ENCODE data around the gene UBE2D2.
A peak's percentile ranks its signal among the peaks of the same experiment; 100 is the strongest.

Gene UBE2D2

DNA sequence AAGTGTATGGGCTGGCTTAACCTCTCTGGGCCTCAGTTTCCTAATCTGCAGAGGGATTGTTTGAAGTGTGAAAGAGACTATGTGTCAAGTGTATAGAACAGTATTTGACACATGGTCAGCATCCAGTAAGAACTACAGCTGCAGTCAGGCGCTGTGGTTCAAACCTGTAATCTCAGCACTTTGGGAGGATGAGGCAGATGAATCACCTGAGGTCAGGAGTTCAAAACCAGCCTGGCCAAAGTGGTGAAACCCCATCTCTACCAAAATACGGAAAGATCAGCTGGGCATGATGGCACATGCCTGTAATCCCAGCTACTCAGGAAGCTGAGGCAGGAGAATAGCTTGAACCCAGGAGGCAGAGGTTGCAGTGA is 46.7 kb upstream of the UBE2D2 start:
- TF ChIP-seq TCF12 (IDR thresholded peaks at IDR 0.05; ENCODE audit: low read depth) (no peak), TAF1 (IDR thresholded peaks at IDR 0.05; ENCODE audit: low read depth) (no peak), RAD21 (IDR thresholded peaks at IDR 0.05; ENCODE audit: low read depth) (no peak), CEBPB (IDR thresholded peaks at IDR 0.05) (no peak), CREB1 (IDR thresholded peaks at IDR 0.05; ENCODE audit: low read depth) (no peak), EGR1 (IDR thresholded peaks at IDR 0.05) (no peak), FOXM1 (IDR thresholded peaks at IDR 0.05; ENCODE audit: borderline replicate concordance, low read depth) (no peak), TEAD4 (IDR thresholded peaks at IDR 0.05) (no peak), NFIC (IDR thresholded peaks at IDR 0.05) (no peak), YY1 (IDR thresholded peaks at IDR 0.05; ENCODE audit: low read depth) (no peak), EP300 (IDR thresholded peaks at IDR 0.05; ENCODE audit: borderline replicate concordance) (no peak), ZBTB7A (IDR thresholded peaks at IDR 0.05; ENCODE audit: low read depth) (no peak)
- TF ChIP-seq, protein P1, sequence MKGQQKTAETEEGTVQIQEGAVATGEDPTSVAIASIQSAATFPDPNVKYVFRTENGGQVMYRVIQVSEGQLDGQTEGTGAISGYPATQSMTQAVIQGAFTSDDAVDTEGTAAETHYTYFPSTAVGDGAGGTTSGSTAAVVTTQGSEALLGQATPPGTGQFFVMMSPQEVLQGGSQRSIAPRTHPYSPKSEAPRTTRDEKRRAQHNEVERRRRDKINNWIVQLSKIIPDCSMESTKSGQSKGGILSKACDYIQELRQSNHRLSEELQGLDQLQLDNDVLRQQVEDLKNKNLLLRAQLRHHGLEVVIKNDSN (IDR thresholded peaks at IDR 0.05), result no peak
- TF ChIP-seq, protein P2, sequence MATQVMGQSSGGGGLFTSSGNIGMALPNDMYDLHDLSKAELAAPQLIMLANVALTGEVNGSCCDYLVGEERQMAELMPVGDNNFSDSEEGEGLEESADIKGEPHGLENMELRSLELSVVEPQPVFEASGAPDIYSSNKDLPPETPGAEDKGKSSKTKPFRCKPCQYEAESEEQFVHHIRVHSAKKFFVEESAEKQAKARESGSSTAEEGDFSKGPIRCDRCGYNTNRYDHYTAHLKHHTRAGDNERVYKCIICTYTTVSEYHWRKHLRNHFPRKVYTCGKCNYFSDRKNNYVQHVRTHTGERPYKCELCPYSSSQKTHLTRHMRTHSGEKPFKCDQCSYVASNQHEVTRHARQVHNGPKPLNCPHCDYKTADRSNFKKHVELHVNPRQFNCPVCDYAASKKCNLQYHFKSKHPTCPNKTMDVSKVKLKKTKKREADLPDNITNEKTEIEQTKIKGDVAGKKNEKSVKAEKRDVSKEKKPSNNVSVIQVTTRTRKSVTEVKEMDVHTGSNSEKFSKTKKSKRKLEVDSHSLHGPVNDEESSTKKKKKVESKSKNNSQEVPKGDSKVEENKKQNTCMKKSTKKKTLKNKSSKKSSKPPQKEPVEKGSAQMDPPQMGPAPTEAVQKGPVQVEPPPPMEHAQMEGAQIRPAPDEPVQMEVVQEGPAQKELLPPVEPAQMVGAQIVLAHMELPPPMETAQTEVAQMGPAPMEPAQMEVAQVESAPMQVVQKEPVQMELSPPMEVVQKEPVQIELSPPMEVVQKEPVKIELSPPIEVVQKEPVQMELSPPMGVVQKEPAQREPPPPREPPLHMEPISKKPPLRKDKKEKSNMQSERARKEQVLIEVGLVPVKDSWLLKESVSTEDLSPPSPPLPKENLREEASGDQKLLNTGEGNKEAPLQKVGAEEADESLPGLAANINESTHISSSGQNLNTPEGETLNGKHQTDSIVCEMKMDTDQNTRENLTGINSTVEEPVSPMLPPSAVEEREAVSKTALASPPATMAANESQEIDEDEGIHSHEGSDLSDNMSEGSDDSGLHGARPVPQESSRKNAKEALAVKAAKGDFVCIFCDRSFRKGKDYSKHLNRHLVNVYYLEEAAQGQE (IDR thresholded peaks at IDR 0.05; ENCODE audit: low read depth), result no peak
- TF ChIP-seq, protein P3, sequence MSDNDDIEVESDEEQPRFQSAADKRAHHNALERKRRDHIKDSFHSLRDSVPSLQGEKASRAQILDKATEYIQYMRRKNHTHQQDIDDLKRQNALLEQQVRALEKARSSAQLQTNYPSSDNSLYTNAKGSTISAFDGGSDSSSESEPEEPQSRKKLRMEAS (IDR thresholded peaks at IDR 0.05), result no peak

DNA sequence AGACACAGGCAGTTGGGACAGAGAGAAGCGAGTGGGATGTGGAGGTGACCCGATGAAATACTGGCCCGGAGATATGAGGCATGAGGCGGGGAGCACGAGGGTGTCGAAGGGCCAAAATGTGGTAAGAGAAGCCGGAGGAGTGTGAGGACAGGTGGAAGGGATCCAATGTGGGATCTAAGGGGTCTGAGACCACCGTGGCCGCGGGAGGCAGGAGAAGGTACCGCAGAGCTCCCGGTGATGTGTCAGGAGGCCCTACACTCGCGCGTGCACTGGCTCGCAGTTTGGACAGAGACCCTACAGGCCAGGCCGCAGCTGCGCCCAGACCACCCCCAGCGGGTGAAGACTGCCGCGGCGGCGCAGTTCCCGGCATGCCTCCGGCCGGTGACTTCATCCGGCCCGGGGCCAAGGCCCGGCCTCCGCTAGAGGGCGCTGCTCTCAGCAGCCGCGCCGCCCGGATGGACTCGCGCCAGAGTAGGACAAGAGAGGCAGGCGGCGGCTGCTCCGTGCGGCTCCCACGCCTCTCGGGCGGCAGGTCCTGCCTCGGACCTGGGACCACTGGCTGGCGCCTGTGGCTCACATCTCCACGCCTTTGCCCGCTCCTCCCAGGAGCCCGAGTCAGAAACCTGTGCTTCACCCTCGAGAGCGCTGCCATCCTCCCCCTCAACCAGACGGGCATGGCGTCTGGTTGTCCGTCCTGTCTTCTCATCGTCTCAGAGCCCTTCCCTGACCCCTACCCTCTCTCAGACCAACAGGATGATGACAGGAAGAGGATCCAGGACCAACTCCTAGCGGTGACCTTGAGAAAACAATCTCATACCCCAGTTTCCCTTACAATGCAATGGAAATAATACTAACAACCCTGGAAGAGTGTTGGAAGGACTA is 43.2 kb upstream of the UBE2D2 start:
- TF ChIP-seq FOXM1 (IDR thresholded peaks at IDR 0.05; ENCODE audit: borderline replicate concordance, low read depth) (no peak; the same call in 1 of the 2 replicates), YY1 (IDR thresholded peaks at IDR 0.05; ENCODE audit: low read depth) (peak; percentile 68), NFIC (IDR thresholded peaks at IDR 0.05) (peak; percentile 98), CREB1 (IDR thresholded peaks at IDR 0.05; ENCODE audit: low read depth) (no peak), ZBTB7A (IDR thresholded peaks at IDR 0.05; ENCODE audit: low read depth) (peak; percentile 97), CEBPB (IDR thresholded peaks at IDR 0.05) (no peak), EP300 (IDR thresholded peaks at IDR 0.05; ENCODE audit: borderline replicate concordance) (peak; percentile 29; the same call in 1 of the 2 replicates), TEAD4 (IDR thresholded peaks at IDR 0.05) (no peak; the same call in 1 of the 2 replicates), TAF1 (IDR thresholded peaks at IDR 0.05; ENCODE audit: low read depth) (peak; percentile 86), RAD21 (IDR thresholded peaks at IDR 0.05; ENCODE audit: low read depth) (peak; percentile 56; the same call in 1 of the 2 replicates), TCF12 (IDR thresholded peaks at IDR 0.05; ENCODE audit: low read depth) (peak; percentile 46; the same call in 1 of the 2 replicates), EGR1 (IDR thresholded peaks at IDR 0.05) (no peak)
- TF ChIP-seq, protein P2 (IDR thresholded peaks at IDR 0.05; ENCODE audit: low read depth), result no peak
- TF ChIP-seq, protein P1 (IDR thresholded peaks at IDR 0.05), result no peak
- TF ChIP-seq, protein P3 (IDR thresholded peaks at IDR 0.05), result peak; percentile 66; the same call in 1 of the 2 replicates

DNA sequence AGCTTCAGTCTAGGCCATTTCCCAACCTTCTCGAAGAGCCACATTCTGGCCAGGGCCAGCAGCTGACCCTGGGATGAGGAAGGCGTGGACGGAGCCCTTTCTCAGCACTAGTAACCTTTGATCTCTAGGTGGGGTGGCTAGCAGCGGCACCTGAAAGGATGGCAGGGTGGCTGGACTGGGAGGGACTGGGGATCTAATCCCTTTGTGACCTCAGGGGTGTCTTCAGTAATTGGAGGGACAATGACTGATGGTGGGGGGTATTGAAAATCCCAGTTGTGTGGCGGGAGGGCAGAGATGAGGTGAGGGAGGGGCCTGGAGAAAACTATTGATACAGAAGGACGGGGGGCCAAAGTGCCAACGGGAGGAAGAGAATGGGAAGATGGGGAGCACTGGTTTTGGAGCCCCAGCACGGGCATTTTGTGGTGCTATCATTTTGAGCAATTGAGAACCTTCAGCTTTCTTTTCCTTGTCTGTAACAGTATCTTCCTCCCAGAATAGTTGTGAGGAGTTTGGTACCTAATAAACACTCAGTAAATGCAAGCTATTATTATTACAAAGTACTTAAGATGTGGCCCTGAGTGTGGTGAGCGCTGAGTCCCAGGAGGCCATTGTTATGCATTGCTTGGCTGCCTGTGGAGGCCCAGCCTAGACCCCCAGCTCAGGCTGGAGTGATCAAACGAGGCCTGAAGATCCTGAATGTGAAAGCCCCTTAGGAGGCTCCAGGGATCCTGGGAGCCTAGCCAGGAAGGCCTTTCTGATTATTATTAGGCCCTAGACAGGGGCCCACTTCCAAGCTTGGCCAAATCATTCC is 37.3 kb upstream of the UBE2D2 start:
- TF ChIP-seq NFIC (IDR thresholded peaks at IDR 0.05), result no peak
- TF ChIP-seq TEAD4 (IDR thresholded peaks at IDR 0.05), result no peak

DNA sequence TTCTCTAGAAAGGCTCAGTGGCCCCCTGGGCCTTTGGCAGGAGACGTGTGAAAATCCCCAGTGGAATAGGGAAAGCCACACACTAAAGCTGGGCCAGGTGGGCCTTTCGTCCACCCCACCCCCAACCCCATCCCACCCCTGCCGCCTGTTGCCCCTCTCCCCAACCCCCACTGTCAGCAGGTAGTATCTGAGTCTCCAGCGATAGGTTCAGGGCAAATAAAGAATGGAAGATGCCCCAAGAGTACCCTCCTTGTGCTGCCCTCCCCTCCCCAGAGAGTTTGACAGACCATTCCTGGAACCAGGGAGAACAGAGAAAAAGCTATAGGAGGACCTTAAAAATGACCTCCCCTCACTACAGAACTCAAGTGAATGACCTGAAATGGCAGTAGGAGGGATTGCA is 36.7 kb upstream of the UBE2D2 start:
- TF ChIP-seq ZBTB7A (IDR thresholded peaks at IDR 0.05; ENCODE audit: low read depth) (no peak), TCF12 (IDR thresholded peaks at IDR 0.05; ENCODE audit: low read depth) (no peak), EP300 (IDR thresholded peaks at IDR 0.05; ENCODE audit: borderline replicate concordance) (no peak), YY1 (IDR thresholded peaks at IDR 0.05; ENCODE audit: low read depth) (no peak), TAF1 (IDR thresholded peaks at IDR 0.05; ENCODE audit: low read depth) (no peak), EGR1 (IDR thresholded peaks at IDR 0.05) (no peak), CEBPB (IDR thresholded peaks at IDR 0.05) (no peak), NFIC (IDR thresholded peaks at IDR 0.05) (no peak), RAD21 (IDR thresholded peaks at IDR 0.05; ENCODE audit: low read depth) (no peak), TEAD4 (IDR thresholded peaks at IDR 0.05) (no peak), CREB1 (IDR thresholded peaks at IDR 0.05; ENCODE audit: low read depth) (no peak), FOXM1 (IDR thresholded peaks at IDR 0.05; ENCODE audit: borderline replicate concordance, low read depth) (no peak)
- TF ChIP-seq, protein P2 (IDR thresholded peaks at IDR 0.05; ENCODE audit: low read depth), result no peak
- TF ChIP-seq, protein P1 (IDR thresholded peaks at IDR 0.05), result no peak
- TF ChIP-seq, protein P3 (IDR thresholded peaks at IDR 0.05), result no peak
